ENCODE results near the gene GASK1A. TPM values are rescaled to one million over a fixed set of nuclear protein-coding genes. Genes with fewer than 3 reads are reported as not detected.

Gene GASK1A
- total and polyA plus RNA-seq, 2 of the 4 experiments (the other 2 are of a cell fraction): 0.18 to 0.19 TPM

GRCh38 chr3:43055806-43056770 lies 77.0 kb downstream of the GASK1A start (continued):
- TF ChIP-seq CTCF (conservative IDR thresholded peaks at IDR 0.05; ENCODE audit: low read depth, low read length): no peak

- POLR2A ChIA-PET (ENCODE audit: unreplicated experiment): no interaction called here
- H3K9ac ChIP-seq (ENCODE audit: low read depth, low read length): no peak overlapping the region
- no peak overlapping the region for H4K91ac ChIP-seq (ENCODE audit: insufficient read depth, low read depth, low read length)
- intact Hi-C loops (cut with micrococcal nuclease) (no loop called here), in situ Hi-C loops (cut with MboI; ENCODE audit: low sequenced_read_pairs) (no loop called here), dilution Hi-C loops (cut with HindIII; ENCODE audit: low sequenced_read_pairs, unreplicated experiment) (no loop called here)
- no TSS peak for BruUV-seq (replicated peaks)
- no peak overlapping the region for H4K8ac ChIP-seq (ENCODE audit: low read depth in 2 of 2, low read length in 2 of 2)
- no peak overlapping the region for H3K18ac ChIP-seq (ENCODE audit: low read depth, low read length)
- H4K20me1 ChIP-seq (ENCODE audit: insufficient read depth, low read length): no peaks in the 10 kb centered on the region
- TF ChIP-seq SMC3 (IDR thresholded peaks at IDR 0.05; ENCODE audit: low read depth, low read length) (no peak), NFE2L2 (IDR thresholded peaks at IDR 0.05; ENCODE audit: low read depth, low read length) (no peak), USF2 (IDR thresholded peaks at IDR 0.05; ENCODE audit: low read depth, low read length) (no peak)
- no peak overlapping the region for H2BK120ac ChIP-seq (ENCODE audit: low read depth, low read length)
- H3K4me2 ChIP-seq (ENCODE audit: low read depth, low read length): no peak overlapping the region
- no peak overlapping the region for H2AFZ ChIP-seq (replicated peaks; ENCODE audit: low read length, poor library complexity)
- no peak overlapping the region for H3K56ac ChIP-seq (ENCODE audit: extremely low read depth, insufficient read depth, low read length)
- no peak overlapping the region for H3K14ac ChIP-seq (replicated peaks; ENCODE audit: low read depth, low read length)
- H2AK5ac ChIP-seq (ENCODE audit: low read depth, low read length): no peak overlapping the region
- no peaks in the 10 kb centered on the region for H3K9me1 ChIP-seq (ENCODE audit: insufficient read depth, low read length)
- no peak overlapping the region for H2BK5ac ChIP-seq (ENCODE audit: low read depth, low read length, poor library complexity, severe bottlenecking)
- DNase-seq (no peak), ATAC-seq (ENCODE audit: low read depth) (no peak)
- no peaks in the 10 kb centered on the region for H3K79me1 ChIP-seq (ENCODE audit: low read depth in 1 of 2, low read length in 2 of 2)
- H3K4ac ChIP-seq (ENCODE audit: low read depth, low read length): no peak overlapping the region
- H4K5ac ChIP-seq (ENCODE audit: low read depth, low read length): no peak overlapping the region
- CTCF ChIA-PET: no interaction called here
- H2AK9ac ChIP-seq (replicated peaks; ENCODE audit: low read depth, low read length, poor library complexity): no peak overlapping the region
- H3K36me3 ChIP-seq (ENCODE audit: control insufficient read depth, insufficient read depth, low read length): no peaks in the 10 kb centered on the region
- H3K27me3 ChIP-seq (ENCODE audit: control insufficient read depth, insufficient read depth, low read length): peaks cover 3% of the 10 kb centered on the region; the same call in 1 of the 2 replicates
- no peak overlapping the region for H3K27ac ChIP-seq (ENCODE audit: insufficient read depth, low read length)
- WGBS, 2 experiments (ENCODE audit: extremely low coverage in 2 of 2, insufficient read length in 1 of 2): no CpG with 5 or more reads among the region's 1 CpG
- no peak overlapping the region for H2BK20ac ChIP-seq (ENCODE audit: low read depth, low read length)
- no peaks in the 10 kb centered on the region for H3K4me1 ChIP-seq (ENCODE audit: control insufficient read depth, insufficient read depth, low read length)
- H3K4me3 ChIP-seq (ENCODE audit: insufficient read depth, low read depth, low read length): no peak overlapping the region
- no peak overlapping the region for H3K23ac ChIP-seq (ENCODE audit: low read depth, low read length)
- no peak overlapping the region for H2BK15ac ChIP-seq (ENCODE audit: low read depth, low read length)
- no peaks in the 10 kb centered on the region for H3K9me3 ChIP-seq (ENCODE audit: control insufficient read depth, insufficient read depth, low read length)
These were observed 80.3 kb downstream of the GASK1A start for GRCh38 chr3:43059456-43059855.

All from IMR-90 (cell line).